NCI-H345 treated with DMSO at 0.1 percent for 48 hours (cell line): Measurements from ENCODE around the gene NR1D2.

Source experiments
- DNase-seq: peaks from one replicate; lab custom pipeline; 2025; ENCODE audit not compliant: unreplicated experiment; lab: John Stamatoyannopoulos, UW

The NR1D2 gene

GRCh38 chr3:23928524-23928923, 16.6 kb upstream of the NR1D2 start:
- no peak for DNase-seq

DNA sequence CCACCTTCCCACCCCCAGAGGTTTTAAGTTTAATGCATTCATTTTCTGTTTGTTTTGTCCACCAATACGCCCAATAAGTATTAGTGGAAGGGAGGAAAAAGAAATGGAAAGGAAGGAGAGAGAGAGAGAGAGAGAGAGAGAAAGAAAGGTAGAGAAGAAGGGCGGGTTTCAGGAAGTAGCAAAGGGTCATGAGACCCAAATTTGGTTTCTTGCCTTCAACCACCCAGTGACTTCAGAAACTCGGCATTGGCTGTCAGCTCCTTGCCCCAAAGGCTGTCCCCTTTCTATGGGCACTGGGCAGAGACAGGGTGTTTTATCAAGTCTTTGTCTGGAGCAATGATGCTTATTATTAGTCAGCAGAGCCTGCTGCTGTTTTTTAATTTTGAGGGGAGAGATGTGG, 13.5 kb upstream of the NR1D2 start:
- no peak for DNase-seq

GRCh38 chr3:23932571-23932970, 12.5 kb upstream of the NR1D2 start:
- no peak for DNase-seq

GRCh38 chr3:23934253-23934652, 10.8 kb upstream of the NR1D2 start:
- DNase-seq, result no peak

- no peak for DNase-seq
Observed at GRCh38 chr3:23937296-23937695, 7.8 kb upstream of the NR1D2 start.

DNA sequence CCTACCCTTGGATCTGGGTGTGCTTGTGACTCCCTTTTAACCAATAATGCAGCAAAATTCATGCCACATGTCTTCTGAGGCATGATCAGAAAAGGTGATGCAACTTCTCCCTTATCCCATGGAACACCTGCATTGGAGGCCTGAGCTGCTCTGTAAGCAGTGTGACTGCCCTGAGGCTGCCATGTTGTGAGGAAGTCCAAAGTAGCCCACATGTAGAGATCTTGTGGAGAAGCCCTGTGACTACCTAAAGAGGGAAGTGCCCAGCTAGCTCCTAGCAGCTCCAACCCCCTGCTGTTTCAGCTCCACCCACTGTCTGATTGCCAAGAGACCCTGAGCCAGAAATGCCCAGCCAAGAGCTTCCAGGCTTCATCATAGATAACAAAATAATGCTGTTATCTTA, 6.4 kb upstream of the NR1D2 start:
- no peak for DNase-seq

GRCh38 chr3:23940775-23941174, 4.3 kb upstream of the NR1D2 start:
- DNase-seq, result no peak

DNA sequence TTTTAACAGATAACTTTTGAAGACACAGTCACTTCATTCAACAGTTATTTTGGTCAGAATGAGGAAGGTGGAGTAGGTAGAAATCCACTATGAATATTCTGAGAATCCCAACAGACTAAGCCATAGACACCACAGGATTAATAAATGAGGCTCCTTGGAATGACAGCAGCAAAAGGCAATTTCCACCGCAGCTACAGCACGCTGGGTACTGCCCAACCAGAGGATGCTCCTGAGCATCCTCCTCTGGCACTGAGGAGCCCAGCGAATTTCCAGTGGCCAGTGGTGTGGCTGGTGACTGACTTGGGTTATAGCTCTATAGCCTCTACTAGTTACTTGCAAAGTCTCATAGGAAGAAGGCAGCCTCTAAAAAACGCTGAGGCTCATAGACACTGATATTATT, 3.6 kb upstream of the NR1D2 start:
- DNase-seq, result no peak

DNA sequence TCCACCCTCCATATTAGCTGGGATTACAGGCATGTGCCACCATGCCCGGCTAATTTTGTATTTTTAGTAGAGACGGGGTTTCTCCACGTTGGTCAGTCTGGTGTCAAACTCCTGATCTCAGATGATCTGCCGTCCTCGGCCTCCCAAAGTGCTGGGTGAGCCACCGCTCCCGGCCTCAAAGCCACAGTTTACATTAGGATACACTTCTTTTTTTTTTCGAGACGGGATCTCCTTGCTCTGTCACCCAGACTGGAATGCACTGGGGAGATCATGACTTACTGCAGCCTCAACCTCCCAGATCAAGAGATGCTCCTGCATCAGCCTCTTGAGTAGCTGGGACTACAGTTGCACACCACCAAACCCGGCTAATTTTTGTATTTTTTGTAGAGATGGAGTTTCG, 2.5 kb upstream of the NR1D2 start:
- no peak for DNase-seq

- no peak for DNase-seq
Observed at GRCh38 chr3:23944007-23944783, 891 bp upstream of the NR1D2 start.

- no peak for DNase-seq
Observed at GRCh38 chr3:23945663-23945912, 502 bp downstream of the NR1D2 start.

GRCh38 chr3:23945913-23946687, 1.0 kb downstream of the NR1D2 start:
- peak; percentile 78 for DNase-seq

DNA sequence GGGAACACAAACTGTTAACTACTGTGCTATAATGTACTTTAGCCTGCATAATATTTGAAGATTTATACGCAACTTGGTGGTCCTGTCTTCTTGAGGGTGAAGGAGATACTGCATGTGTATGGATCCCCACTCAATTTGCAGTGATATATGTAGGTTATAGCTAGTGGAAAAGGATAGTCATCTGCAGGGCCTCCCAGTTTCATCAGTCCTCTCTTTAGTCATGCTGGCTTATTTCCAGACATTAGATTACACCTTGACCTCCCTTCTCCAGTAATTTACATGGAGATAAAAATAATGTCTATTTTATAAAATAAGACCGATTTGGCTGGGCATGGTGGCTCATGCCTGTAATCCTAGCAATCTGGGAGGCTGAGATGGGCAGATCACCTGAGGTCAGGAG, 3.7 kb downstream of the NR1D2 start:
- DNase-seq, result no peak

DNA sequence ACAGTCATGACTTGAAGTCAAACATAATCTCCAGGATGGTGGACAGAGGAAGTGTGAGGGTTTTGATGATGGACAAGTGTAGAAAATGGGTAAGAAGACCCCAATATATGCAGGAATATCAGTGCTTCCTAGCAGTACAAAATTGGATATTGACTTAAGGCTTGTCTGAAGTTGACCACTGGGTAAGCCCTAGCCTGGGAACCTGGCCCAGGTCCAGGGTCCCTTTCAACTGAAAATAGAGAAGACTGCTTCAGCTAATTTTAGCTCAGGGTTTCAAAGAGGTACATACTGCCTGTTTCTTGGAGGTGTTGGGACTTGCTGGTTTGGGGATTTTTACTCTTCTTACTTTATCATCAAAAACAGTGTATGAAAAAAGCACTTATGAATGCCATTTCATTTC, 4.7 kb downstream of the NR1D2 start:
- no peak for DNase-seq

- no peak for DNase-seq
Observed at GRCh38 chr3:23950293-23950692, 5.2 kb downstream of the NR1D2 start.

GRCh38 chr3:23952646-23953045, 7.6 kb downstream of the NR1D2 start:
- DNase-seq, result no peak

DNA sequence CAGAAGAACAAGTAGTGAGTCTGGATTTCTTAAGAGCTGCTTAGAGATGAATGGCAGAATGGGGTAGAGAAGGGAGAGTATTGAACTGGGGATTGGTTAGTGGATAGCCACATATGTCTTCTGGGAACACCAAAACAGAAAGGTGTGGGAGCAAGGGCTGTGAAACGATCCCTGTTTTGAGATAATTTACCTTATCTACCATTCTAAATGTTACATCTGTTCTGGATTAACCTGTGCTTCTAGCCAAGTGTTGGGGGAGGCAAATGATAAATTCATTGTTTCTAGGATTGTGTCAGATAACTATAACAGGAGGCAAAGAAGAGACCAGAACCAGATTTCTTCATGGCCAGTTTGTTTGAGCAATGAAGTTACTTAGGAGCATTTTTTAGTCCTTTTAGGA, 8.4 kb downstream of the NR1D2 start:
- no peak for DNase-seq

- no peak for DNase-seq
Observed at GRCh38 chr3:23954144-23954543, 9.1 kb downstream of the NR1D2 start.

DNA sequence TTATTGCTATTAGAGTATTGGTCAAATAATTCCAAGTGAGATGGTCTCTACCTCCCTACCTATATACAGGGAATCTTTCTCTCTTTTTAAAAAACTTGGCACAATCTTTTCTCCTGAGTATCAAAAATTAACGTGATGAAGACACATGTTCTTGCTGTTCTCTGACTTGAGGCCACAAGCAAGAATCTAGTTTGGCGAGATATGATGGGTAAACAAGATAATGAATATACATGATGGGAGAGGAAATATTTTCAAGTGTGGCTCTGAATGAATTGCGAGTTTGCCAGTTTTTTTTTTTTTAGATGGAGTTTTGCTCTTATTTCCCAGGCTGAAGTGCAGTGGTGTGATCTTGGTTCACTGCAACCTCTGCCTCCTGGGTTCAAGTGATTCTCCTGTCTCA, 11.6 kb downstream of the NR1D2 start:
- no peak for DNase-seq

DNA sequence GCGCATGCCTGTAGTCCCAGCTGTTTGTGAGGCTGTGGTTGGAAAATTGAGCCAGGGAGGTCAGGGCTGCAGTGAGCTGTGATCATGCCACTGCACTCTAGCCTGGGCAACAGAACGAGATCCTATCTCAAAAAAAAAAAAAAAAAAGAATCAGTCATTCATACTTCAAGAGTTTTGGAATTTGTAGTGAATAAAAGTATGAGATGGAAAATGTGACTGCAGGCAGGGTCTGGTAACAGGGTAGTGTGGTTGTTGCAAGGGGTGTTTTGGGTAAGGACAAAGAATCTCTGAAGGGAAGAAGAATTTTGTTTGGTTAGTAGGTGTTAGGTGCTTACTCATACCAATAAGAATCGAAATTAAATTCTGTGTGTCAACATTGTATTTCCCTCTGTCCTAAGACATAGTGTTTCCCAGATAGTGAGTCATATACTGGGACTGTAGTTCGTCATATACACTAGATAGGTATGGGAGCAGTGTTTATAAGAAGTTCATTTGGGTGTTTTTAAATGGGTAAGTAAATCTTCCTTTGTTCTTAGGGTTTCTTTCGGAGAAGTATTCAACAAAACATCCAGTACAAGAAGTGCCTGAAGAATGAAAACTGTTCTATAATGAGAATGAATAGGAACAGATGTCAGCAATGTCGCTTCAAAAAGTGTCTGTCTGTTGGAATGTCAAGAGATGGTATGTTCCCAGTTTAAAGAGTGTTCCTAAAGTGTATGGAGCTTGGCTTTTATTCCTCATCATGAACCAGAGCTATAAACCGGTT, 14.2 kb downstream of the NR1D2 start:
- no peak for DNase-seq

DNA sequence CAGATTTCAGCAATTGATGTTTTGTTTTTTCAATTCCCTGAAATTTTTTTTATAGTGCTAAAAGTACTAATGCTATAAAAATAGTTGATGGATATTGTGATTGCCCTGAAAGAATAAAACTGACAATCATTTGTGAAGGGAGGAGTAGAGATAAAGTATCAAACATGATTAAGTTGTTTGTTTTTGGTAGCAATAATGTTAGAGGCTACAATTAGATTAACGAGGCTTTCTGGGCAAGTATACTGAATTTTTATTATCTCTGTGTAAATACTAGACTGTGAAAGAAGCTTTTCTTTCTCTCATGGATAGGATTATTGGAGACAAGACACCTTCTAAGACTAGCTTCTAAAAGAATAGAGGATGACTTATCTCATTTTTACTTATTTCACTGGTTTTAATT, 15.6 kb downstream of the NR1D2 start:
- DNase-seq, result no peak

DNA sequence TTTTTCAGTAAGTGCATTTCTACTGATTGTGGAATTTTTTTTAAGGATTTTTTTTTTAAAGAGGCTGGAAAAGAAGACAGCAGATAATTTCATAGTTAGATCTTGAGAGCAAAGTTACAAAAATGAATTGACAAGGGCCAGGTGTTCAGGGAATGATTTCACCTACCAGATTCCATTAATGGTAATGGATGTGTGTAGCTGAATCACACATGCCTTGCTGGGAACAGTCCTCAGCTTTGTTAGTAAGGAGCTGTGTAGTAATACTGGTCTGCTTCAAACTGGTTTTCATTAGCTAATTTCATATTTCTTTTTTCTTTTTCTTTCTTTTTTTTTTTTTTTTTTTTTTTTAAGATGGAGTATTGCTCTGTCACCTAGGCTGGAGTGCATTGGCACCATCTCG, 16.0 kb downstream of the NR1D2 start:
- no peak for DNase-seq
